Chondrocyte (in vitro differentiated cells): ENCODE measurements around the gene ACTA2. TPM values are rescaled to one million over a fixed set of nuclear protein-coding genes. Genes with fewer than 3 reads are reported as not detected.
A peak's percentile ranks its signal among the peaks of the same experiment; 100 is the strongest.

Source experiments
- DNase-seq: peaks from one replicate; pipeline ENCODE4 v3.0.0; 2021; ENCODE audit warnings: mixed read lengths, low spot score
- H3K27ac Mint-ChIP-seq: one replicate; pipeline ENCODE4 v1.8.0; 2021; ENCODE audit warnings: mild to moderate bottlenecking, moderate library complexity, mixed read lengths; ENCODE audit not compliant: unreplicated experiment
- H3K27me3 Mint-ChIP-seq: 2 replicates; pipeline ENCODE4 v1.8.0; 2021; ENCODE audit warnings: low read depth, mixed read lengths
- H3K36me3 Mint-ChIP-seq: 2 replicates; pipeline ENCODE4 v1.8.0; 2021; ENCODE audit warnings: low read depth, mixed read lengths
- H3K4me1 Mint-ChIP-seq: 2 replicates; pipeline ENCODE4 v1.8.0; 2021; ENCODE audit warnings: low read depth, mild to moderate bottlenecking, mixed read lengths
- H3K4me3 Mint-ChIP-seq: one replicate; pipeline ENCODE4 v1.8.0; 2021; ENCODE audit warnings: mild to moderate bottlenecking, moderate library complexity, mixed read lengths; ENCODE audit not compliant: unreplicated experiment
- H3K9me3 Mint-ChIP-seq: 2 replicates; pipeline ENCODE4 v1.8.0; 2021; ENCODE audit warnings: low read depth, mixed read lengths
- CTCF ChIP-seq: fragments of 200-600 bp; sonication (generic); IDR thresholded peaks from 2 replicates; pipeline ENCODE4 v1.5.0; 2021; ENCODE audit warnings: antibody characterized with exemption, mild to moderate bottlenecking, moderate library complexity
- total RNA-seq: library from RNA; stranded (reverse); gene quantifications from 3 replicates; pipeline ENCODE4 v1.2.1, GENCODE V29; 2021

The ACTA2 gene
- total RNA-seq, 1 donor from 2014 or later, result 4,145 TPM

GRCh38 chr10:88954458-88955083, 2.0 kb upstream of the ACTA2 start:
- Mint-ChIP-seq H3K27me3 (no peaks in the 10 kb centered on the region), H3K4me3 (no peak overlapping the region), H3K27ac (peak overlapping the region; percentile 78), H3K9me3 (no peaks in the 10 kb centered on the region), H3K36me3 (peaks cover 7% of the 10 kb centered on the region), H3K4me1 (peaks cover 55% of the 10 kb centered on the region)
- no peak for DNase-seq
- no peak for TF ChIP-seq CTCF

- Mint-ChIP-seq H3K9me3 (no peaks in the 10 kb centered on the region), H3K27me3 (no peaks in the 10 kb centered on the region), H3K4me3 (peak overlapping the region; percentile 1), H3K4me1 (peaks cover 65% of the 10 kb centered on the region), H3K36me3 (peaks cover 11% of the 10 kb centered on the region), H3K27ac (peak overlapping the region; percentile 98)
- TF ChIP-seq CTCF, result no peak
- no peak for DNase-seq
Observed at GRCh38 chr10:88953662-88954061, 1.1 kb upstream of the ACTA2 start.

GRCh38 chr10:88949912-88950837, 2.4 kb downstream of the ACTA2 start:
- Mint-ChIP-seq H3K4me3 (peak overlapping the region; percentile 88), H3K27me3 (no peaks in the 10 kb centered on the region), H3K4me1 (peaks cover 96% of the 10 kb centered on the region), H3K9me3 (no peaks in the 10 kb centered on the region), H3K27ac (peak overlapping the region; percentile 98), H3K36me3 (peaks cover 25% of the 10 kb centered on the region)
- DNase-seq, result no peak
- no peak for TF ChIP-seq CTCF

GRCh38 chr10:88949051-88949450, 3.5 kb downstream of the ACTA2 start:
- TF ChIP-seq CTCF, result no peak
- H3K36me3 Mint-ChIP-seq, result peaks cover 29% of the 10 kb centered on the region
- no peak for DNase-seq
- H3K9me3 Mint-ChIP-seq, result no peaks in the 10 kb centered on the region
- H3K27me3 Mint-ChIP-seq, result no peaks in the 10 kb centered on the region
- peak overlapping the region; percentile 98 for H3K27ac Mint-ChIP-seq
- H3K4me1 Mint-ChIP-seq, result peaks cover 94% of the 10 kb centered on the region
- peak overlapping the region; percentile 88 for H3K4me3 Mint-ChIP-seq

GRCh38 chr10:88946965-88947590, 5.5 kb downstream of the ACTA2 start:
- Mint-ChIP-seq H3K27me3 (no peaks in the 10 kb centered on the region), H3K36me3 (peaks cover 41% of the 10 kb centered on the region), H3K4me1 (peaks cover 87% of the 10 kb centered on the region), H3K9me3 (no peaks in the 10 kb centered on the region), H3K27ac (peak overlapping the region; percentile 83), H3K4me3 (peak overlapping the region; percentile 88)
- DNase-seq, result no peak
- no peak for TF ChIP-seq CTCF
